Measurements from ENCODE around the gene RAD54L. TPM values are rescaled to one million over a fixed set of nuclear protein-coding genes. Genes with fewer than 3 reads are reported as not detected.

RAD54L gene
- total RNA-seq, 1 experiment from 2014 or later = 25.2 TPM

GRCh38 chr1:46300673-46301405 is 53.3 kb downstream of the RAD54L start:
- CTCF ChIA-PET = interaction anchor here (1.5 kb wide), 1 partner anchor 39 kb away, joined by 4 read pairs; no protein-coding TSS in a partner anchor
- Mint-ChIP-seq H3K27me3 (ENCODE audit: unreplicated experiment) (no peaks in the 10 kb centered on the region), H3K4me3 (ENCODE audit: low read depth, unreplicated experiment) (peak overlapping the region; percentile 99), H3K9me3 (ENCODE audit: low read depth, unreplicated experiment) (no peaks in the 10 kb centered on the region), H3K27ac (ENCODE audit: unreplicated experiment) (peak overlapping the region; percentile 97), H3K36me3 (ENCODE audit: insufficient read depth, unreplicated experiment) (peaks cover 70% of the 10 kb centered on the region), H3K4me1 (ENCODE audit: low read depth, unreplicated experiment) (peaks cover 32% of the 10 kb centered on the region)
- no TSS peak for BruUV-seq (replicated peaks)
- DNase-seq = no peak
- intact Hi-C loops (cut with micrococcal nuclease; ENCODE audit: unreplicated experiment) = loop anchor here (5.0 kb wide), 1 partner anchor 46 kb away; no protein-coding TSS in a partner anchor
- no peak for TF ChIP-seq CTCF (IDR thresholded peaks at IDR 0.05; ENCODE audit: unreplicated experiment)

DNA sequence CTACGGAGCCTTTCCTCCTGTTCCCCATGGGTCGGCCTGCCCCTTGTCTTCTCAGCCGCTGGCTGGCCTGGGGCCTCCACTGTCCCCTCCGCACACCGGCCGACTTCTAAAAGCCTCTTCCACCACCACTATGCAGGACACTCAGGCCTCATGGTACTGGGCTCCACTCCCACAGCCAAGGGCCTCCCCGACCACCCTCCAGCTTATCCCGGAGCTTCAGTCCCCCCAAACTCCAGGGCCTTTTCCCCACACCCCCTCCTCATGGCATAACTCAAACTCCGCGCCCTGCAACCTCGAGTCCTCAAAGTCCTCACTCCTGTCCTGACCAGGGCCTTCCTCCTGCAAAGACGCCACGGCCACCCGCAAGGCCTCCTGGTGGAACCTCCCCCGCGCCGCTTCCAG is 53.8 kb downstream of the RAD54L start:
- Mint-ChIP-seq H3K27me3 (ENCODE audit: unreplicated experiment) (no peaks in the 10 kb centered on the region), H3K4me3 (ENCODE audit: low read depth, unreplicated experiment) (peak overlapping the region; percentile 99), H3K36me3 (ENCODE audit: insufficient read depth, unreplicated experiment) (peaks cover 71% of the 10 kb centered on the region), H3K27ac (ENCODE audit: unreplicated experiment) (peak overlapping the region; percentile 97), H3K9me3 (ENCODE audit: low read depth, unreplicated experiment) (no peaks in the 10 kb centered on the region), H3K4me1 (ENCODE audit: low read depth, unreplicated experiment) (peaks cover 32% of the 10 kb centered on the region)
- intact Hi-C loops (cut with micrococcal nuclease; ENCODE audit: unreplicated experiment) = loop anchor here (5.0 kb wide), 1 partner anchor 46 kb away; no protein-coding TSS in a partner anchor
- BruUV-seq (replicated peaks) = no TSS peak
- TF ChIP-seq CTCF (IDR thresholded peaks at IDR 0.05; ENCODE audit: unreplicated experiment) = no peak
- DNase-seq = no peak
- CTCF ChIA-PET = interaction anchor here (1.5 kb wide), 1 partner anchor 38 kb away, joined by 4 read pairs; no protein-coding TSS in a partner anchor

DNA sequence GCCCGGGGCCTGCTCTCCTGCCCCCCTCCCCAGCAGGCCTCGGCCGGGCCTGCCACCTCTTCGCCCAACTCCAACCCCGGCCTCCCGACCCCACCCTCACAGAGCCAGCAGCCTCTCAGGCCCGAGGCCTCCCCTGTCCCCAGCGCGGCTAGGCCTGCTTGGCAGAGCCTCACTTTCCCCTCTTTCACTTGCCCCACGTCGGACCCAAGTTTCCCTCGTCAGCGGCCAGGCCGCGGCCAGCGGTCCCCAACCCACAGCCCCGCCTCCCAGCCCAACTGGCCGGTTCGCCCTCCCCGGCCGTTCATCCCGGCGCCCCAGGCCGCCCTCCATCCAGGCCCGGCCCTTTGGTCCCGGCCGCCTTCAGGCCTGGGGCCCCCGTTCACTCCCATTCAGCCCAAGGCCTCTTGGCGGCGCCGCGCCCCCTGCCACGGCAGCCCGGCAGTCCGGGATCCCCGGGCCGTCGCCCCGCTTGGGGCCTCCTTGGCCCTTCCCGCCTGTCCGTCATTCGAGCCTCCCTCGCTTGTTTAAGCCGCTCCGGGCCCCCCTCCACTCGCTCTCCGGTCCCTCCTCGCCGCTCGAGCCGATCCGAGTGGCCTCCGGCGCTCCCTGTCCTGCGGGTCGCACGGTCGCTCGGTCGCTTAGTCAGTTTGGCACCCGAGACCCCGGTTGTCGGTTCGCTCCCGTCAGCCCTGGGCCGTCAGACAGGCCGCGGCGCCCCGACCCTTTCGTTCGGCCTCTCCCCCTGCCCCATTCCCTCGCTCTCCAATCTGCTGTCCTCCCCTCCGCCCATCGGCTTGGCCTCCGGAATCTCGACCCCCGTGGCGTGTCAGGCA is 54.5 kb downstream of the RAD54L start:
- Mint-ChIP-seq H3K36me3 (ENCODE audit: insufficient read depth, unreplicated experiment) (peaks cover 77% of the 10 kb centered on the region), H3K27ac (ENCODE audit: unreplicated experiment) (peak overlapping the region; percentile 97)

More for the DNA sequence above, 54.5 kb downstream of the RAD54L start:
- DNase-seq = peak; percentile 69
- H3K4me1 Mint-ChIP-seq (ENCODE audit: low read depth, unreplicated experiment) = peaks cover 32% of the 10 kb centered on the region
- intact Hi-C loops (cut with micrococcal nuclease; ENCODE audit: unreplicated experiment) = loop anchor here (5.0 kb wide), 1 partner anchor 45 kb away; no protein-coding TSS in a partner anchor
- TF ChIP-seq CTCF (IDR thresholded peaks at IDR 0.05; ENCODE audit: unreplicated experiment) = no peak
- CTCF ChIA-PET = interaction anchor here (0.8 to 1.5 kb wide), 2 partner anchors 38 to 40 kb away, joined by 3 to 4 read pairs; no protein-coding TSS in a partner anchor
- H3K9me3 Mint-ChIP-seq (ENCODE audit: low read depth, unreplicated experiment) = no peaks in the 10 kb centered on the region
- H3K27me3 Mint-ChIP-seq (ENCODE audit: unreplicated experiment) = no peaks in the 10 kb centered on the region
- H3K4me3 Mint-ChIP-seq (ENCODE audit: low read depth, unreplicated experiment) = peak overlapping the region; percentile 99
- BruUV-seq (replicated peaks) = no TSS peak

Data from Calu3 (cell line).